Subcutaneous abdominal adipose tissue (tissue), 5 donors: ENCODE data around the gene VPS45.

Source experiments
- H3K27ac ChIP-seq: one replicate; pipeline ENCODE4 v1.7.0; 2013; ENCODE audit warnings: low read depth, mild to moderate bottlenecking, inconsistent platforms, low read length, moderate library complexity
- H3K27me3 ChIP-seq, 5 donors: one replicate each; pipeline ENCODE4 v1.7.0; 2013; ENCODE audit warnings: low read length in 5 of 5, inconsistent platforms in 1 of 5; ENCODE audit not compliant: control insufficient read depth in 5 of 5, insufficient read depth in 4 of 5
- H3K36me3 ChIP-seq, 5 donors: one replicate each; pipeline ENCODE4 v1.7.0; 2013; ENCODE audit warnings: low read length in 5 of 5; ENCODE audit not compliant: control insufficient read depth in 5 of 5, insufficient read depth in 5 of 5
- H3K4me1 ChIP-seq, 5 donors: one replicate each; pipeline ENCODE4 v1.7.0; 2013; ENCODE audit warnings: low read length in 5 of 5, mild to moderate bottlenecking in 3 of 5, moderate library complexity in 1 of 5; ENCODE audit not compliant: control insufficient read depth in 5 of 5, insufficient read depth in 5 of 5
- H3K4me3 ChIP-seq, 5 donors: one replicate each; pipeline ENCODE4 v1.7.0; 2013; ENCODE audit warnings: low read length in 5 of 5, low read depth in 1 of 5
- H3K9ac ChIP-seq, 5 donors: one replicate each; pipeline ENCODE4 v1.7.0; 2013; ENCODE audit warnings: low read length in 5 of 5, mild to moderate bottlenecking in 4 of 5, moderate library complexity in 3 of 5
- H3K9me3 ChIP-seq, 5 donors: one replicate each; pipeline ENCODE4 v1.7.0; 2013; ENCODE audit warnings: low read length in 5 of 5; ENCODE audit not compliant: control insufficient read depth in 5 of 5
- donor health status: healthy.
- donor health status: healthy.
- donor health status: healthy.
- donor health status: healthy.
- donor health status: healthy.

VPS45 gene

DNA sequence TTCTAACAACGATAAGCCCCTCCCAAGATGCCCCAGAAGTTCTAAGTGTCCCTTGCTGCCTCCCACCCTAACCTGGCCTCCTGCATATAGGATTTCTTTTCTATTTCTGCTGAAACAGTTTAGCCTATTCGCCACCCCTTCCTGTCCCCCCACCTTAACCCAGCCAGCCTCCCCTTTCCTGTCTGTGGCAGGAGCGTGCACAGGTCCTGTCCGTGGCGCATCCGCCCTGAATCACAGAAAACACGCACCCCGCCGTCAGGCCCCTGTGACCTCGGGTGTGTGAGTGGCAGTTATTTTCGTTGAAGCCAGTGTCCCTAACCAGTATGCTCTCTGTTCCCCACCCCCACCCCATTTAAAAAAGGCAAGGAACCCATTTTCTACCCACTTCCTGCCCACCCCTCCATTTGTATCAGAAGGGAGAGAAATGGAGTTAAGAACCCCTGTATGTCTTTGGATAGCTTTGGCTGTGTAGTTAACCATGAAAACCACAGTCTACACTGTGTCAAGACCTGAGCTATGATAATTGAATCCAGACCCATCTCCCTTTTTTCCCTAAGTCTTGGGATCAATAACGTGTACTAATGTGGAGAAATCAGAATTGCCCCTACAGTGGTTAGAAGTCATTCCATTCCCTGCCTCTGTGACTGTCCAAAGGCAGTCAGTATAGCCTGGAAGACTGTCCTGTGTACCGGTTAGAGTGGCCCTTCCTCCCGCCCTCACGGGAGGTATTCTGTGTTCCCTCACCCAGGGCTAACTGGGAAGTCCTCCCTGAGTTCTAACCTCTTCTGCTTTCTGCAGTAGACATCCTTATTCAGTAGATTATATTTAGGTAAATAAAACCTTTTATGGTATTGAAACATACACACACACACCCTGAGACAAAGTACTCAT, 84.0 kb downstream of the VPS45 start:
- H3K36me3 ChIP-seq: peaks cover 3 to 38% (median 28%) of the 10 kb centered on the region in 5 donors
- peak overlapping the region; percentile 63 to 86 (median 76) for H3K4me3 ChIP-seq
- no peaks in the 10 kb centered on the region for H3K27me3 ChIP-seq
- H3K9me3 ChIP-seq: no peaks in the 10 kb centered on the region
- peak overlapping the region; percentile 65 for H3K27ac ChIP-seq
- peak overlapping the region in 4 of 5 donors; percentile 53 to 79 (median 70) for H3K9ac ChIP-seq
- peaks cover 3 to 48% (median 39%) of the 10 kb centered on the region in 5 donors for H3K4me1 ChIP-seq

DNA sequence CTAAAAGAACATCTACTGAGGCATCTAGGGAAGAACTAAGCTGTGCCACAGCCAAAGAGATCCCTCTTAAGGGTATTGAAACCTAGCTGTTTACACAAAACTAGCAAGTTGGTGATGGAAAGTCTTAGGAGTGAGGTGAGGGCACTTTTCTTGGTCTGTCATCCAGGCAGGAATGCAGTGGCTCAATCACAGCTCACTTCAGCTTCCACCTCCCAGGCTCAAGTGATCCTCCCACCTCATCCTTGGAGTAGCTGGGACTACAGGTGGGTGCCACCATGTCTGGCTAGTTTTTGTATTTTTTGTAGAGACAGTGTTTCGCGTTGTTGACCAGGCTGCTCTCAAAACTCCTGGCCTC, 84.6 kb downstream of the VPS45 start:
- H3K36me3 ChIP-seq: peaks cover 4 to 44% (median 34%) of the 10 kb centered on the region in 5 donors
- no peaks in the 10 kb centered on the region for H3K9me3 ChIP-seq
- peak overlapping the region; percentile 65 for H3K27ac ChIP-seq
- no peaks in the 10 kb centered on the region for H3K27me3 ChIP-seq
- peak overlapping the region; percentile 63 to 86 (median 76) for H3K4me3 ChIP-seq
- peak overlapping the region in 1 of 5 donors; percentile 79 for H3K9ac ChIP-seq
- H3K4me1 ChIP-seq: peaks cover 3 to 48% (median 39%) of the 10 kb centered on the region in 5 donors

DNA sequence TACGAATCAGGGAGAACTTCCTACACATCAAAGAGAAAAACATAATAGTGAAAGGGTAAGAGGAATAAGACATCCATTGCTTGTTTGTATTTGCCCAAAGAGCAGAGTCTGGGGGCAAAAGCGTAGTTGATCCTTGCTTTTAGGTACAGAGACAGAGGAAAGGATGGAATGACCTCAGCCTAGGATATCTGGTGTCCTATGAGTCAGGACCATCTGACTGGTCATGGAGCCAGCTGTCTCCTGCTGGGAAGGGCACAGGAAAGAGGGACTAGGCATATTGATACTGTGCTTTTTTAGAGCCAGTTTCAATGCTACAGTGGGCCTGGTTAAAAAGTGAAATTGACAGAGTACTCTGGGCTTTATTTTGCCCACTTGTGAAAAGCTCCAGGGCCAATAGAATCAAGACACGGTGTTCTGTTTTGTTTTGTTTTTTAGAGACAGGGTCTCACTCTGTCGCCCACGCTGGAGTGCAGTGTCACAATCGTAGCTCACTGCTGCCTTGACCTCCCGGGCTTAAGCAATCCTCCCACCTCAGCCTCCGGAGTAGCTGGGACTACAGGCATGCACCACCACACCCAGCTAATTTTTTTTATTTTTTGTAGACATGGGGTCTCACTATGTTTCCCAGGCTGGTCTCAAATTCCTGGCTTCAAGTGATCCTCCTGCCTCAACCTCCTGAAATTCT, 85.3 kb downstream of the VPS45 start:
- Histone ChIP-seq H3K9ac (peak overlapping the region in 1 of 5 donors; percentile 21), H3K4me1 (peaks cover 3 to 48% (median 39%) of the 10 kb centered on the region in 5 donors), H3K4me3 (peak overlapping the region in 2 of 5 donors; percentile 1 to 39), H3K36me3 (peaks cover 4 to 52% (median 42%) of the 10 kb centered on the region in 5 donors), H3K27ac (peak overlapping the region; percentile 5), H3K9me3 (no peaks in the 10 kb centered on the region), H3K27me3 (no peaks in the 10 kb centered on the region)

DNA sequence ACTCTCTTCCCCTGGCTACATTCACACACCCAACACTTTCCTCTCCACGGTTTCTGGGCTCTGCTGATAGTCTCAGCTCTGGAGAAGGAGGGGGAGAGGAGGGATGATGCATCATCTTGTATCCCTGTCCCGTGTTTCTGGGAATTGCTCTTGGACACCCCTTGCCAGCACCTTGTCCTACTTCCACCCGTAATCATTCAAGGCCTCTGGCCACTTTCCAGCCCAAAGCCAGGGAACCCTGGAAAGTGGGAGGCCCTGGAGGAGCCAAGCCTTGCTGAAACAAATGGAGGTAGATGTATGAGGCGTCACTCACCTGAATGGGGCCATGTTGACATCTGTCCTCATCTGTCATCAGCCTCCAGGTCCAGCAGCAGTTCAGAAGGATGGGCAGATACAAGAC, 86.6 kb downstream of the VPS45 start:
- H3K27ac ChIP-seq: peak overlapping the region; percentile 3
- H3K36me3 ChIP-seq: peaks cover 4 to 61% (median 51%) of the 10 kb centered on the region in 5 donors
- H3K9me3 ChIP-seq: no peaks in the 10 kb centered on the region
- no peak overlapping the region for H3K4me3 ChIP-seq
- peaks cover under 1 to 48% (median 32%) of the 10 kb centered on the region in 5 donors for H3K4me1 ChIP-seq
- peak overlapping the region in 1 of 5 donors; percentile 6 for H3K9ac ChIP-seq
- H3K27me3 ChIP-seq: no peaks in the 10 kb centered on the region

DNA sequence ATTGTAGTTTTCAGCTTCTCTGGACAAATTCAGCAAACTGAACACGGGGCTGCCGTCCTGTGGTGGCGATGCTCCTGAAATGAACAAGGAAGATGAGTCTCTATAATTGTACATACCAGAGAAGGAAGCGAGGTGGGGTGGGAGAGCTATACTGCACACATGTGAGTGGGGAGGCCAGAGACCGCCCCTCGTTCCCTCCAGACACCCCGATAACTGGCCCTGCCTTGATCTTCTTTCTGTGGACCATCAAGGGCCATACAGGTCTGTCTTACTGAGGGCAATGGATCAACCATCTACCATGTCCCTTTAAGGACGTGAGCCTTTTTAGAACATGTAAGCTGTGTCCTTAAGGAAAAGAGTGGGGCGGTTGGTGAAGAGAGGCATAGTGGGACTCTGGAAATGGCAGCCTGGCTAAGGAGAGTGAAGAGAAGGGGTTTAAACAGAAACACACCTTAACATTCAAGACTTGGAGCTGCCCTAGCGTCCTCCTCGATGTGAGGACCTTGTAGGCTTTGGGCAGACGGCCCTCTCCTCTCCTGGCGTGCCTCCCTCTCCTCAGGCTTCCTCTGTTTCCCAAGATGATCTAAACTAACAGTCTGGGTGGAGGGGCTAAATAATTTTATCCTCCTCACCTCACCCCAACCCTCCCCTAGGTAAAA, 88.0 kb downstream of the VPS45 start:
- no peaks in the 10 kb centered on the region for H3K9me3 ChIP-seq
- no peak overlapping the region for H3K9ac ChIP-seq
- H3K4me3 ChIP-seq: no peak overlapping the region
- H3K4me1 ChIP-seq: peaks cover 0 to 50% (median 29%) of the 10 kb centered on the region in 5 donors
- no peaks in the 10 kb centered on the region for H3K27me3 ChIP-seq
- H3K27ac ChIP-seq: no peak overlapping the region
- peaks cover 4 to 71% (median 58%) of the 10 kb centered on the region in 5 donors for H3K36me3 ChIP-seq

DNA sequence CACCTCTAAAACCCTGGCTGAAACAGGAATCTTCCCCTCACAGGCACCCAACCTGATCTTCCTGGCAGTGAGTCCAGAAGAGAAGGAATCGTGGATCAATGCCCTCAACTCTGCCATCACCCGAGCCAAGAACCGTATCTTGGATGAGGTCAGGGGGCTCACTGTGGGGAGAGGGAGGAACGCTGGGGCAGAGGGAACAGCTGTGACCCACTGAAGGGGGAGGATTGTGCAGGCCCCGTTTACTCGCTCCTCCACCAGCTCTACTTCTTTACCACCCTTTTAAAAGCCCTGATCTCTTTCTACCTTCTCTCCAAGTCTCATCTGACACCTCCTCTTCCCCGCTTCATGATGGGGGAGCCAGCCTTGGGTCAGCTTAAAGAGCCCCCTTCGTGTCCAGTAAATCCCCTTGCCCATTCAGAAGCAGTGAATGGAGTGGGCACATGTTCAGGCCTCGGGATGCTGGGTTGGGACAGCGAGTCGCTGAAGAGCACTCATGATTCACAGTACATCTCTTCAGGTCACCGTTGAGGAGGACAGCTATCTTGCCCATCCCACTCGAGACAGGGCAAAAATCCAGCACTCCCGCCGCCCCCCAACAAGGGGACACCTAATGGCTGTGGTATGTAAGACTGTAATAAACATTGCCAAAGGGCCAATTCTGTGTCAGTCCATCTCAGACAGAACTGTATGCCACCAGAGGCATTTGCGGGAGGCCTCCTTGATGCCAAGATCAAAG, 89.5 kb downstream of the VPS45 start:
- no peak overlapping the region for H3K27ac ChIP-seq
- no peak overlapping the region for H3K9ac ChIP-seq
- no peaks in the 10 kb centered on the region for H3K9me3 ChIP-seq
- no peak overlapping the region for H3K4me3 ChIP-seq
- peaks cover 4 to 48% (median 22%) of the 10 kb centered on the region in 5 donors for H3K4me1 ChIP-seq
- H3K36me3 ChIP-seq: peaks cover 4 to 67% (median 57%) of the 10 kb centered on the region in 5 donors
- H3K27me3 ChIP-seq: no peaks in the 10 kb centered on the region

DNA sequence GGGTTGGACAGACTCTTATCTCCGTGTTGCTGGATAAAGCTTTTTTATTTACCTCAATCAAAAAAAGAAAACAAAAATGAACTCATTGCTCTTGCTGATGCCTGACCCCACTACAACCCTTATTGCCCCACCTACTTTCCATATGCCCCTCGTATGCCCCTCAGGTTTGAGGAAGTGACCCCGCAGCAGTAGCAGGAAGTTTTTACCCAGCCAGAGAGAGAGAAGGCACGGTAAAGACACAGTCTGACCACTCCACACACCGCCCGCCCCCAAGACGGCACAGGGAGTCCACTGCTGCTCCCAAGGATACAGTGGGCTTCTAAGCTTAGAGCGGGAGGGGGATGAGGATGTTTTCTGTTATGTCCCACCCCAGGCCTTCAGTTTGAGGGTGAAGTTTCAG, 92.0 kb downstream of the VPS45 start:
- H3K27ac ChIP-seq: no peak overlapping the region
- H3K9me3 ChIP-seq: no peaks in the 10 kb centered on the region
- H3K27me3 ChIP-seq: no peaks in the 10 kb centered on the region
- H3K4me3 ChIP-seq: peak overlapping the region in 1 of 5 donors; percentile 20
- peaks cover 4 to 52% (median 48%) of the 10 kb centered on the region in 5 donors for H3K36me3 ChIP-seq
- H3K4me1 ChIP-seq: peaks cover 9 to 53% (median 31%) of the 10 kb centered on the region in 5 donors
- H3K9ac ChIP-seq: no peak overlapping the region

DNA sequence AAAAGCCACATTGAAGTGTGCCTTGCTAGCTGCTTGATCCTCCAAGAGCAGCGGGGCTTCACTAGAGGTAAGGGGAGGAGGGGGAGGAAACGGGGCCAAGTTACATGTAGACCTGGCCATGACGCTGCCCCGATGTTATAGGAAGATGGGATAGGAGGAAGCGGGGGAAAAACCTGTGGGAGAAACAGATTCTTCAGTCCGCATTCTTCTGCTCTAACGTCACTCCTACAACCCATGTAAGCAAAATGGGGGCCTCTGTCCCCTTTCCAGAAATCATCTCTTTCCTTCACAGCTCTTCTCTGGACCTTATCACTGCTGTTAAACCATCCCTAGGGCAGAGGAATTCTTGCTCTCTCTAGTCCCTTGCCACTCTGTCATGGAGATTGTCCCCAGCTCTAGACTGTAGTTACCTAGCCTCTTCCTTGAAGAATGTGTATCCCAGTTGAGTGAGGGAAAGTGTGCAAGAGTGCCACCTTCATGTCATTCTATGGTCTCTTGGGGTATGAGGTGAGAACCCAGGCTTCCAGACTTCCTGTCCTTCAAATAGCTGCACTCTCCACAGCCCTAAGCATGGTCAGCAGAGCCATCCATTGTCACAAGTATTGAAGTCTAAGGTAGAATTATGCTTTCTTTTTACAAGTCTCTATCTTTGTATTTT, 93.5 kb downstream of the VPS45 start:
- Histone ChIP-seq H3K36me3 (peaks cover 4 to 37% (median 34%) of the 10 kb centered on the region in 5 donors), H3K4me1 (peaks cover 9 to 58% (median 32%) of the 10 kb centered on the region in 5 donors), H3K9me3 (no peaks in the 10 kb centered on the region), H3K4me3 (no peak overlapping the region), H3K9ac (no peak overlapping the region), H3K27ac (no peak overlapping the region), H3K27me3 (no peaks in the 10 kb centered on the region)
